Measurements from ENCODE around the gene FIGLA.
"Not testable (repeated sequence)": the region's sequence is repeated elsewhere in the genome, so short reads cannot be mapped to it uniquely, and the experiment has no call there.

FIGLA gene

DNA sequence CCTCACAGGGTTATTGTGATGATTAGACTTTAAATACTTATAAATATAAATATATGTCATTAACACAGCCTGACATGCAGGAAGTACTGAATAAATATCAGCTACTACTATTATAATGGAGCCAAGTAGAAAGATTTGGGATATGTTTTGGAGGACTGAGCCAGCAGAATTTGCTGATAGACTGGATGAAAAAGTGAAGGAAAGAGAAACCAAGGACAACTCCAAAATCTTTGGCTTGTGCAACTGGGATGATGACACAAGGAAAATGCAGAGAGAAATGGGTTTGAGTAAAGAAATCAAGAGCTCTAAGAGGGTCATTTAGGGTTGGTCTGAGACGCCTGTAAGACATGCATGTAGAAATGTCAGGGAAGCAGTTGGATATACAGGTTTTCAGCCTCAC is 38.0 kb downstream of the FIGLA start:
- H3K27ac ChIP-seq (ENCODE audit: low read depth, low read length) = no peak overlapping the region
- no peaks in the 10 kb centered on the region for H3K4me1 ChIP-seq (ENCODE audit: insufficient read depth, low read length)
- no peaks in the 10 kb centered on the region for H3K27me3 ChIP-seq (ENCODE audit: control insufficient read depth in 1 of 2, insufficient read depth in 2 of 2, low read length in 2 of 2)
- H3K4me3 ChIP-seq (ENCODE audit: low read depth in 1 of 2, low read length in 2 of 2) = no peak overlapping the region
- H3K9ac ChIP-seq (ENCODE audit: low read length) = no peak overlapping the region
- no peaks in the 10 kb centered on the region for H3K9me3 ChIP-seq (ENCODE audit: low read length)
- H3K36me3 ChIP-seq (ENCODE audit: insufficient read depth, low read length) = no peaks in the 10 kb centered on the region

DNA sequence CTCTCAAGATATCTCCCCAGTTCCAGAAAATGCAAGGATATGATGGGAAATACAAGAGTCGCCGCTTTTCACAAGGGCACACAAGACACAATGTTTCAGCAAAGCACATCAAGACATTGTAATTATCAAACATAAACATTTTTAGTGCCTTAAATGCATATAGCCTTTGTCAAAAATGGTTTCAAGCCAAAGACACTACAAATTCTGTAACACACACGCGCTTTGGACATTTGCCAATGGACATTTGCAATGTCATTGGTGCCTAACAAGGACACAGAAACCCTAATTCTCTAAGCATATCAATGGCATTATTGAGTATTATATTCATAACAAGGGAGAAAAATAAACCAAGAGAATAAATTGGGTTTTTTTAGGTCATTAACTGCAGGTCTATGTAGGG is 38.6 kb downstream of the FIGLA start:
- no peaks in the 10 kb centered on the region for H3K36me3 ChIP-seq (ENCODE audit: insufficient read depth, low read length)
- H3K9me3 ChIP-seq (ENCODE audit: low read length) = no peaks in the 10 kb centered on the region
- H3K27ac ChIP-seq (ENCODE audit: low read depth, low read length) = no peak overlapping the region
- H3K4me3 ChIP-seq (ENCODE audit: low read depth in 1 of 2, low read length in 2 of 2) = no peak overlapping the region
- H3K9ac ChIP-seq (ENCODE audit: low read length) = no peak overlapping the region
- no peaks in the 10 kb centered on the region for H3K4me1 ChIP-seq (ENCODE audit: insufficient read depth, low read length)
- no peaks in the 10 kb centered on the region for H3K27me3 ChIP-seq (ENCODE audit: control insufficient read depth in 1 of 2, insufficient read depth in 2 of 2, low read length in 2 of 2)

DNA sequence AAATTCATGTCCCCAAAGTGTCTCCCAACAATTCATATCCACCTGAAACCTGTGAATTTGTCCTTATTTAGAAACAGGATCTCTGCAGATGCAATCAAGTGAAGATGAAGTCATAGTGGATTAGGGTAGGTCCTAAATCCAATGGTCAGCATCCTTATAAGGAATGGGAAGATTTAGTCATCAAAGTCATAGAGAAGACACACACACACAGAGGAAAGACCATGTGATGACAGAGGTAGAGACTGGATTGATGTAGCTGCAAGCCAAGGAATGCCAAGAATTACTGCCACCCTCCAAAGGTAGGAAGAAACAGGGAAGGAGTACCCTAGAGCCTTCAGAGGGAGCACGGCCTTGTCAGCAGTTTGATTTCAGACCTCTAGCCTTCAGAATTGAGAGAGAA is 40.1 kb downstream of the FIGLA start:
- Histone ChIP-seq H3K36me3 (ENCODE audit: insufficient read depth, low read length) (no peaks in the 10 kb centered on the region), H3K27me3 (ENCODE audit: control insufficient read depth in 1 of 2, insufficient read depth in 2 of 2, low read length in 2 of 2) (no peaks in the 10 kb centered on the region), H3K4me3 (ENCODE audit: low read depth in 1 of 2, low read length in 2 of 2) (no peak overlapping the region), H3K27ac (ENCODE audit: low read depth, low read length) (no peak overlapping the region), H3K9ac (ENCODE audit: low read length) (no peak overlapping the region), H3K9me3 (ENCODE audit: low read length) (no peaks in the 10 kb centered on the region), H3K4me1 (ENCODE audit: insufficient read depth, low read length) (no peaks in the 10 kb centered on the region)

DNA sequence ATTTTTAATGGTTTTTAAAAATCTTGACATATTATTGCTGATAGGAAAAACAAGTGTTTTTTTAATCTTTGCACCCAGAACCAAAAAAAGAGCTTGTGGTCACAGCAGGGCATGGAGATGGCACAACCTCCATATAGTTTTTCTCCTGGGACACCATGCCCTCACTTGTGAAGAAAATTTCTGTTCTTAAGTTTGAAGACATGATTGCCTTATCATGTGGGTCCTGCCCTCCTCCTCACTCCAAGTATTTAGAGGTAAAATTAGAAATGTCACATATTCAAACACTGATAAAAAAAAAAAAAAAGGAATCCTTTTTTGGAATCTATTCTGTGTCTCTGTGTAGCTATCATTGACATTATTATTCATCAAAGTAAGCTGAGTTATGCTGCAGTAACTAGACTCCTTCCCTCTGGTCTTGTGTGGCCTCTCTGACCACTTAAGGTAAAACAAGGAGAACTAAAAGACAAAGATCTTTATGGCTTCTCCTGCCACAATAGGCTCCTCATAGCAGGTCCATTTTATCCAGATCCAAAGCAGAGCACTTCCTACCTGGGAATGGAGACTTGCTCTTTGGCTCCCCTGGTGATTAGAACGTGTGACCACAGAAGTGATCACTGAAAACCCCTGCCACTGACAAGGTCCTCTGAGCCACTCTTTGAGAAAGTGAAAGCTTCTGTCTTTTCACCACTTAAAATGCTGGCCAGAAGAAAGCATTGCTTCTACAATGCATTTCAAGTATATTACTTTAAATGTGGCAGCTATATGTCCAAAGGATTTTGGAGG is 42.2 kb downstream of the FIGLA start:
- no peaks in the 10 kb centered on the region for H3K36me3 ChIP-seq (ENCODE audit: insufficient read depth, low read length)
- H3K27ac ChIP-seq (ENCODE audit: low read depth, low read length) = no peak overlapping the region
- no peaks in the 10 kb centered on the region for H3K9me3 ChIP-seq (ENCODE audit: low read length)
- no peak overlapping the region for H3K9ac ChIP-seq (ENCODE audit: low read length)
- H3K4me1 ChIP-seq (ENCODE audit: insufficient read depth, low read length) = no peaks in the 10 kb centered on the region
- H3K27me3 ChIP-seq (ENCODE audit: control insufficient read depth in 1 of 2, insufficient read depth in 2 of 2, low read length in 2 of 2) = no peaks in the 10 kb centered on the region
- no peak overlapping the region for H3K4me3 ChIP-seq (ENCODE audit: low read depth in 1 of 2, low read length in 2 of 2)

DNA sequence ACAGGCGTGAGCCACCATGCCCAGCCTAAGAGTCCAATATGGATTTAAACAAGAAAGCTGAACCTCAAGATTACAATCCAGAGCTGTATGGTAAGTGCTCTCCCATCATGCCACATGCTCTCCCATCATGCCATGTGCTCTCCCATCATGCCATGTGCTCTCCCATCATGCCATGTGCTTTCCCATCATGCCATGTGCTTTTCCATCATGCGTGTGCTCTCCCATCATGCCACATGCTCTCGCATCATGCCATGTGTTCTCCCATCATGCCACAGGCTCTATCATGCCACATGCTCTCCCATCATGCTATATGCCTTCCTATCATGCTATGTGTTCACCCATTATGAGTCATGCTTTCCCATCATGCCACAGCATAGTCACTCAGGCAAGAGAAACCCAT is 43.2 kb downstream of the FIGLA start:
- Histone ChIP-seq H3K9ac (ENCODE audit: low read length) (no peak overlapping the region), H3K27ac (ENCODE audit: low read depth, low read length) (no peak overlapping the region), H3K4me1 (ENCODE audit: insufficient read depth, low read length) (no peaks in the 10 kb centered on the region), H3K4me3 (ENCODE audit: low read depth in 1 of 2, low read length in 2 of 2) (no peak overlapping the region), H3K9me3 (ENCODE audit: low read length) (no peaks in the 10 kb centered on the region), H3K36me3 (ENCODE audit: insufficient read depth, low read length) (no peaks in the 10 kb centered on the region), H3K27me3 (ENCODE audit: control insufficient read depth in 1 of 2, insufficient read depth in 2 of 2, low read length in 2 of 2) (no peaks in the 10 kb centered on the region)

DNA sequence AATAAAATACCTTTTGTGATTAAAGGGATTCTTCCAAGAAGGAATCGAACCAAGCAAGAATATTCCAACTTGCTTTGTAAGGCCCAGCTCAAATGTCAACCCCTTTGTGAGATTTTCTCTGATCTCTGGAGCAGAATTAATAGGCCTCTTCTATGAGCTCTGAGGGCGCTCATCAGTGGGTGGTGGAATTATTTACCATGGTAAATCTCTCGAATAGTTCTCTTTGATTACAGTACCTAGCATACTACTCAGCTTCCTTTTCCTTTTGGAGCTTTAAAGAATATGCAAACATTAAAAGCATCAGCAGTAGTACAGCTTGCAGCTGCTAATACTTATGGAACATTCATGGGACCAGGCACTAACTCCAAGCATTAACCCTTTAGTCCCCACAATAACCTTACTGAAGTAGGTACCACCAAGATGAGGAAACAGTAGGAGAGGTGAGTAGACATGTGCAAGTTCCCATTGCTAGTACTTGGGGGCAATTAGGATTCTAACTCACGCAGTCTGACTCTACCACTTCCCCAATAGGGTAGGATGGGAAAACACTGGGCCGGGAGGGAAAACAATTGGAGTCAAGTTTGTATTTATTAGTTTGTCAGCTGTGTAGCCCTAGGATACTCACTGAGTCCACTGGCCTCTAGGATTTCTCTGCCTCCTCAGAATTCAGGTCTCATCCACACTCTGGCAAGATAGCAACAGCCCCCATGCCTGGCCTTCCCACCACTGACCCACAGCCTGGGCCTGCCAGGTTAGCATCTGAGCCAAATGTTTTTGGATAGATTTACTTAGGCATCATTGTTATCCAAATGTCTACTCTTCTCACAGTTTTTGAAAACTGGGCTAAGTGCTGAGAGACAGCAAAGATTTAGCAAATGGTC is 44.1 kb downstream of the FIGLA start:
- H3K36me3 ChIP-seq (ENCODE audit: insufficient read depth, low read length) = no peaks in the 10 kb centered on the region
- no peaks in the 10 kb centered on the region for H3K4me1 ChIP-seq (ENCODE audit: insufficient read depth, low read length)
- H3K9me3 ChIP-seq (ENCODE audit: low read length) = no peaks in the 10 kb centered on the region
- no peak overlapping the region for H3K9ac ChIP-seq (ENCODE audit: low read length)
- no peak overlapping the region for H3K27ac ChIP-seq (ENCODE audit: low read depth, low read length)
- H3K4me3 ChIP-seq (ENCODE audit: low read depth in 1 of 2, low read length in 2 of 2) = no peak overlapping the region
- no peaks in the 10 kb centered on the region for H3K27me3 ChIP-seq (ENCODE audit: control insufficient read depth in 1 of 2, insufficient read depth in 2 of 2, low read length in 2 of 2)

DNA sequence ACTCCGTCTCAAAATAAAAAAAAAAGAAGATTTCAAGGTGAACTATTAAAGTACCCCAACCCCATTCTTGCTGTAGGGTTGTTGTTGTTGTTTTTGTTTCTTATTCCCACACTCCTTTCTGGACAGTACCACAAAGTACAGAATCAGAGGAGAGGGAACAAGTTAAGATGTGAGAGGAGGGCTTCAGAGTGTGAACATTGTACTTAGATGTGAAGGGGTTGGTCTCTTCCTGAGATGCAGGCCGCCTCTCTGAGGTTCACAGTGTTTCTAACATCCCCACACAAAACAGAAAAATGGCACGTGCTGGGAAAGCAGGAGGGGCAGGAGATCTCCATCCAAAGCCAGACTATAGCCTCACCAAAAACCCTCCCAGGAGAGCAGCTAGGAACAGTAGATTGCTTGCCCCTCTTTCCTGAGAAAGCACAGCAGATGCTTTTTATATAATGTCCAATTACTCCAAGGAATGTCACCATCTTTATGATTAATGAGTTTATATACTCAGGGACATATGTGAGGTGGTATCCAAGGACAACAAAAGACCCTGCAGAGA is 45.1 kb downstream of the FIGLA start:
- no peaks in the 10 kb centered on the region for H3K9me3 ChIP-seq (ENCODE audit: low read length)
- no peaks in the 10 kb centered on the region for H3K4me1 ChIP-seq (ENCODE audit: insufficient read depth, low read length)
- no peak overlapping the region for H3K9ac ChIP-seq (ENCODE audit: low read length)
- no peaks in the 10 kb centered on the region for H3K27me3 ChIP-seq (ENCODE audit: control insufficient read depth in 1 of 2, insufficient read depth in 2 of 2, low read length in 2 of 2)
- H3K4me3 ChIP-seq (ENCODE audit: low read depth in 1 of 2, low read length in 2 of 2) = no peak overlapping the region
- H3K27ac ChIP-seq (ENCODE audit: low read depth, low read length) = no peak overlapping the region
- H3K36me3 ChIP-seq (ENCODE audit: insufficient read depth, low read length) = no peaks in the 10 kb centered on the region

DNA sequence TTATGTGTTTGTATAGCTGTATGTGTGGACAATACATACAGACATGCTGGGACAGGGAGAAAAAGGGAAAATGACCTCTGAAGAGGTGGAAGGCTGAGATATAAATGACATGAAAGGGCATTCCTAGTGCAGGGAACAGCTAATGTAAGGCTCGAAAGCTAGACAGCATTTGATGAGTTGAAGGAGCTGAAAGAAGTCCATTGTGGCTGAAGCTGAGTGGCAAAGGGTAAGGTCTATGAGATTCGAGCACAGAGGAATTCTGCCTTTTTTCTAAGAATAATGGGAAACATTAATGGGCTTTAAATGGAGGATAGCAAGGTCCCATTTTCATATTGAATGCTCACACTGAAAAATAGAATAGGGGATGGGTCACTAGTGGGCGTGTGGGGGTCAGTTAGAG is 46.0 kb downstream of the FIGLA start:
- H3K9ac ChIP-seq (ENCODE audit: low read length) = no peak overlapping the region
- H3K27me3 ChIP-seq (ENCODE audit: control insufficient read depth in 1 of 2, insufficient read depth in 2 of 2, low read length in 2 of 2) = no peaks in the 10 kb centered on the region
- H3K9me3 ChIP-seq (ENCODE audit: low read length) = no peaks in the 10 kb centered on the region
- H3K4me3 ChIP-seq (ENCODE audit: low read depth in 1 of 2, low read length in 2 of 2) = no peak overlapping the region
- H3K4me1 ChIP-seq (ENCODE audit: insufficient read depth, low read length) = no peaks in the 10 kb centered on the region
- no peaks in the 10 kb centered on the region for H3K36me3 ChIP-seq (ENCODE audit: insufficient read depth, low read length)
- H3K27ac ChIP-seq (ENCODE audit: low read depth, low read length) = no peak overlapping the region

DNA sequence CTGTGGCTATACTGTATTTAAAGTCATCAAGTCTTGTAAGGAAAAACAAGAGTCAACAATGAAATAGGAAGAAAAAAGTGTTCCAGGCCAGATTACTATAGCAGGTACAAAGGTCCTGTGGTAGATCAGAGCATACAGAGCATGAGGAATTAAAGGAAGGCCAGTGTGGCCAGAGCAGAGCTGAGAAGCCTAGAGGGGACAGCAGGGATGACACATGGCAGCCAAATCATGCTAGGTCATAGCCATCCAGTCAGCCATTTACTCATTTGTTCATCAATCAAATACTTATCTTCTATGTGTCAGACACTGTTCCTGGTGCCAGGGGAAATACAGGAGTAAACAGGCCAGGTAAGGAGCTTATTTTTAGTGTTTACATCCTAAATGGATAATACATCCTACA is 46.8 kb downstream of the FIGLA start:
- Histone ChIP-seq H3K4me3 (ENCODE audit: low read depth in 1 of 2, low read length in 2 of 2) (no peak overlapping the region), H3K27me3 (ENCODE audit: control insufficient read depth in 1 of 2, insufficient read depth in 2 of 2, low read length in 2 of 2) (no peaks in the 10 kb centered on the region), H3K9me3 (ENCODE audit: low read length) (no peaks in the 10 kb centered on the region), H3K36me3 (ENCODE audit: insufficient read depth, low read length) (no peaks in the 10 kb centered on the region), H3K27ac (ENCODE audit: low read depth, low read length) (no peak overlapping the region), H3K4me1 (ENCODE audit: insufficient read depth, low read length) (no peaks in the 10 kb centered on the region), H3K9ac (ENCODE audit: low read length) (no peak overlapping the region)

DNA sequence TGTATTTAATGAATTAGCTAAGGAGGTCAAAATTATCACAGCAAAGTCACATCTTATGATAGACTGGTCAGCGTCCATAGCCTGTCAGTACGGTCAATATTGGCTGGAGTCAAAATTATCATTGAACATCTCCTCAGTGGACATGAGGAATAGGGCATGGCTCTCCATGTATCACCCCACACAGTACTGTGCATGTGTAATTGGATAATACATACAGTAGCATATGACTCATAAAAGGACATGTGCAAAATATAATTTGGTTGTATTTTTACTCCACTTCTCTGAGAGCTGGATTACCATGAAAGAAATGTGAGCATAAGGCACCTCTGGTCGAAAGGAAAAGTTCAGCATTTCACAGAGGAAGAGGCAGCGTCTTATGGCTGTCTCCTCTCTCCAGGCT is 47.4 kb downstream of the FIGLA start:
- Histone ChIP-seq H3K27me3 (ENCODE audit: control insufficient read depth in 1 of 2, insufficient read depth in 2 of 2, low read length in 2 of 2) (no peaks in the 10 kb centered on the region), H3K4me3 (ENCODE audit: low read depth in 1 of 2, low read length in 2 of 2) (no peak overlapping the region), H3K36me3 (ENCODE audit: insufficient read depth, low read length) (no peaks in the 10 kb centered on the region), H3K9ac (ENCODE audit: low read length) (no peak overlapping the region), H3K27ac (ENCODE audit: low read depth, low read length) (no peak overlapping the region), H3K4me1 (ENCODE audit: insufficient read depth, low read length) (no peaks in the 10 kb centered on the region), H3K9me3 (ENCODE audit: low read length) (no peaks in the 10 kb centered on the region)

DNA sequence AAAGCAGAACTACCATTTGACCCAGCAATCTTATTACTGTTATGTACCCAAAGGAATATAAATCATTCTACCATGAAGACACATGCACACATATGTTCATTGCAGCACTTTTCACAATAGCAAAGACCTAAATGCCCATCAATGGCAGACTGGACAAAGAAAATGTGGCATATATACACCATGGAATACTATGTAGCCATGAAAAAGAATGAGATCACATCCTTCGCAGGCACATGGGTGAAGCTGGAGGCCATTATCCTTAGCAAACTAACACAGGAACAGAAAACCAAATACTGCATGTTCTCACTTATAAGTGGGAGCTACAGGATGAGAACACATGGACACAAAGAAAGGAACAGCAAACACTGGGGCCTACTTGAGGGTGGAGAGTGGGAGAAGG is 51.0 kb downstream of the FIGLA start:
- H3K9ac ChIP-seq (ENCODE audit: low read length); H3K9me3 ChIP-seq (ENCODE audit: low read length); H3K27ac ChIP-seq (ENCODE audit: low read depth, low read length); H3K27me3 ChIP-seq (ENCODE audit: control insufficient read depth in 1 of 2, insufficient read depth in 2 of 2, low read length in 2 of 2); H3K4me3 ChIP-seq (ENCODE audit: low read depth in 1 of 2, low read length in 2 of 2); H3K36me3 ChIP-seq (ENCODE audit: insufficient read depth, low read length); H3K4me1 ChIP-seq (ENCODE audit: insufficient read depth, low read length): not testable (repeated sequence)
